T-cell (primary cell): ENCODE measurements around the gene NCS1. TPM values are rescaled to one million over a fixed set of nuclear protein-coding genes. Genes with fewer than 3 reads are reported as not detected.
A peak's percentile ranks its signal among the peaks of the same experiment; 100 is the strongest.

Experiments used
- ATAC-seq, 4 experiments: fragments of 200-7000 bp in 3 of 4; fragments of 150-1000 bp in 1 of 4; cut with Tn5 transposase; replicated peaks in 1 of 4; 1 replicate in 3 of 4; 2 replicates in 1 of 4; pipeline ENCODE4 v1.10.0; 2021; ENCODE audit warnings: moderate library complexity in 3 of 4, mild to moderate bottlenecking in 2 of 4, moderate number of reproducible peaks in 1 of 4
- CTCF ChIA-PET, 2 donors: fragments of 300-600 bp; sonication (Branson Sonifier 250); formaldehyde crosslinking; loops; one replicate each; lab custom pipeline; 2022; ENCODE audit warnings: antibody characterized with exemption in 2 of 2; lab: Charles Lee
- POLR2A ChIA-PET, 2 donors: fragments of 300-600 bp; sonication (Branson Sonifier 250); formaldehyde crosslinking; loops; one replicate each; lab custom pipeline; 2022; ENCODE audit warnings: antibody characterized with exemption in 2 of 2; lab: Charles Lee
- DNase-seq, 35 experiments: peaks; one replicate each; pipeline versions ENCODE4 v3.0.0 to v3.0.0-alpha.2; 2013 to 2023
- H3K27ac ChIP-seq: one replicate; pipeline ENCODE4 v1.5.1; 2013; ENCODE audit warnings: low read length
- H3K27me3 ChIP-seq, 2 experiments: replicated peaks in 1 of 2; 1 replicate in 1 of 2; 2 replicates in 1 of 2; pipeline versions ENCODE4 v1.6.1 to v1.7.0; 2013; ENCODE audit warnings: low read length in 1 of 2, mixed read lengths in 1 of 2; ENCODE audit not compliant: control insufficient read depth in 2 of 2, insufficient read depth in 2 of 2; ENCODE audit errors: extremely low read depth in 1 of 2
- H3K36me3 ChIP-seq, 2 donors: 1 replicate in 1 of 2; 2 replicates in 1 of 2; pipeline versions ENCODE4 v1.6.1 to v1.7.0; 2013; ENCODE audit warnings: low read length in 1 of 2; ENCODE audit not compliant: control insufficient read depth in 2 of 2, insufficient read depth in 1 of 2; ENCODE audit errors: extremely low read depth in 1 of 2
- H3K4me1 ChIP-seq, 2 experiments: 1 replicate in 1 of 2; 2 replicates in 1 of 2; pipeline versions ENCODE4 v1.6.1 to v1.7.0; 2013; ENCODE audit warnings: low read length in 2 of 2, mixed read lengths in 1 of 2; ENCODE audit not compliant: insufficient read depth in 2 of 2, control insufficient read depth in 1 of 2; ENCODE audit errors: extremely low read depth in 1 of 2
- H3K4me3 ChIP-seq, 2 donors: 1 replicate in 1 of 2; 2 replicates in 1 of 2; pipeline versions ENCODE4 v1.5.1 to v1.7.0; 2013; ENCODE audit warnings: mild to moderate bottlenecking in 2 of 2, low read length in 1 of 2, moderate library complexity in 1 of 2; ENCODE audit not compliant: control insufficient read depth in 1 of 2; ENCODE audit errors: extremely low read depth in 1 of 2
- H3K9me3 ChIP-seq: 2 replicates; pipeline ENCODE4 v1.7.0; 2013
- H3K27ac Mint-ChIP-seq, 2 donors: one replicate each; pipeline ENCODE4 v1.8.0; 2020 to 2021; ENCODE audit warnings: mild to moderate bottlenecking in 2 of 2, mixed read lengths in 2 of 2
- H3K27me3 Mint-ChIP-seq, 2 donors: one replicate each; pipeline ENCODE4 v1.8.0; 2021 to 2022; ENCODE audit warnings: mixed read lengths in 2 of 2
- H3K36me3 Mint-ChIP-seq: one replicate; pipeline ENCODE4 v1.8.0; 2021; ENCODE audit warnings: mixed read lengths
- H3K4me1 Mint-ChIP-seq, 3 donors: one replicate each; pipeline ENCODE4 v1.8.0; 2020 to 2022; ENCODE audit warnings: mixed read lengths in 3 of 3, mild to moderate bottlenecking in 1 of 3
- H3K4me3 Mint-ChIP-seq, 3 donors: one replicate each; pipeline ENCODE4 v1.8.0; 2020 to 2022; ENCODE audit warnings: mild to moderate bottlenecking in 3 of 3, mixed read lengths in 3 of 3, moderate library complexity in 3 of 3
- H3K9me3 Mint-ChIP-seq, 3 donors: one replicate each; pipeline ENCODE4 v1.8.0; 2020 to 2022; ENCODE audit warnings: mixed read lengths in 3 of 3
- WGBS: methylation state at CpG from one replicate; pipeline ENCODE4 v1.1.5; 2013; ENCODE audit warnings: missing lambda C conversion rate; ENCODE audit not compliant: insufficient coverage; 5-methylcytosine and 5-hydroxymethylcytosine counted together
- total RNA-seq, 35 experiments: library from RNA in 6 of 35; stranded (reverse) in 6 of 35; fragments of 120-200 nt in 1 of 35; gene quantifications; one replicate each; pipeline versions ENCODE4 v1.2.1 to v1.2.4 and lab custom pipeline; 2013 to 2026

Gene NCS1
- total RNA-seq, 5 donors from 2014 or later (not counting 1 experiment from before 2014, with no cell fraction given) = 0.20 to 0.82 (median 0.46) TPM; not detected in 1

DNA sequence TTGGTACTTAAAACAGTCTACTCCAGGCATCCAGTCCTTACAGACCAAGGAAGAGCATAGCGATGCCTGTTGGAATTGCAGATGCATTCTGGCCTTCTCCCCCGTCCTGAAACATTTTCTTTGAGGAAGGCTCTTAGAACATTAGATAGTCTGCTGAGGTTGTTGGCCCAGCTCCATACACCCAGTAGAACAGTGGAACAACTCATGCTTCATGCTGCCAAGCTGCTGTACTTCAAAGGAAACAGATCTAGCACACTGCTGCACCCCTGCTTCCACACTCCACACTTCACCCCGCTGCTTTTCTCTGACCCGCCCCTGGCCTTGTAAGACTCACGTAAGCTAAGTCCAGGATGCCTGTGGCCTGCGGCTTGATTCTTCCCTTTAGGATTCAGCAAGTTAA is 33.4 kb upstream of the NCS1 start:
- H3K9me3 ChIP-seq = no peaks in the 10 kb centered on the region
- H3K36me3 ChIP-seq = peaks cover 0 to 5% of the 10 kb centered on the region in 2 donors
- ChIA-PET CTCF (no interaction called here), POLR2A (no interaction called here)
- Mint-ChIP-seq H3K27me3 (peaks cover under 1 to 4% of the 10 kb centered on the region in 2 donors), H3K36me3 (peaks cover 27% of the 10 kb centered on the region), H3K4me3 (peak overlapping the region in 1 of 3 donors; percentile 55), H3K27ac (peak overlapping the region in 1 of 2 donors; percentile 75), H3K9me3 (no peaks in the 10 kb centered on the region), H3K4me1 (peaks cover 32 to 44% (median 44%) of the 10 kb centered on the region in 3 donors)
- no peak overlapping the region for H3K27ac ChIP-seq
- 61% methylated on average over 4 of the region's 6 CpGs for WGBS
- H3K4me3 ChIP-seq = no peak overlapping the region
- DNase-seq (peak in 13 of 35 experiments; percentile 3 to 33 (median 17)), ATAC-seq (peak; percentile 58 to 89 (median 74))
- peaks cover 3 to 17% of the 10 kb centered on the region in 2 experiments for H3K27me3 ChIP-seq
- peaks cover 14 to 44% of the 10 kb centered on the region in 2 experiments for H3K4me1 ChIP-seq

DNA sequence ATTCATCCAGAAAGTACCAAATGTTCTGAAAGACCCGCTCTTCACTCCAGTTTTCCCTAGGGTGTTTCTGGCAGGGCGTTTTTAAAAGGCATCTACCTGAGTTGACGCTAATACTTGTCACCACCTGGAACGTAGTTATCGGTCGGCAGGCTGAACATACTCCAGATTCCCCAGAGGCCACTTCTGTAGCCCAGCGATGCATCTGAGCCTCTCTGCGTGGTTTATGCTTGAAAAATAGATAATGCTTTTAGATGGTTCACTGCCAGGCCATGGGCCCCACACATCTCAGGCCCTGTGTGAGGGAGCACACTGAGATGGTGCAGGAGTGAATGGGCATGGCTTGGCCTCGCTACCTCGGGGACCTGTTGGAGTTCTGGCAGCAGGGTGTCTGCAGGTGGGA is 33.0 kb upstream of the NCS1 start:
- Histone ChIP-seq H3K27me3 (peaks cover 3 to 21% of the 10 kb centered on the region in 2 experiments), H3K36me3 (peaks cover 0 to 5% of the 10 kb centered on the region in 2 donors), H3K9me3 (no peaks in the 10 kb centered on the region), H3K27ac (no peak overlapping the region), H3K4me1 (peaks cover 14 to 48% of the 10 kb centered on the region in 2 experiments), H3K4me3 (no peak overlapping the region)
- ATAC-seq = no peak
- POLR2A ChIA-PET = no interaction called here
- WGBS = 96% methylated on average over 9 of the region's 10 CpGs
- CTCF ChIA-PET = no interaction called here
- Mint-ChIP-seq H3K27me3 (peaks cover 4 to 7% of the 10 kb centered on the region in 2 donors), H3K4me3 (peak overlapping the region in 1 of 3 donors; percentile 55), H3K4me1 (peaks cover 37 to 48% (median 47%) of the 10 kb centered on the region in 3 donors), H3K27ac (no peak overlapping the region), H3K9me3 (no peaks in the 10 kb centered on the region), H3K36me3 (peaks cover 27% of the 10 kb centered on the region)
- DNase-seq = no peak

DNA sequence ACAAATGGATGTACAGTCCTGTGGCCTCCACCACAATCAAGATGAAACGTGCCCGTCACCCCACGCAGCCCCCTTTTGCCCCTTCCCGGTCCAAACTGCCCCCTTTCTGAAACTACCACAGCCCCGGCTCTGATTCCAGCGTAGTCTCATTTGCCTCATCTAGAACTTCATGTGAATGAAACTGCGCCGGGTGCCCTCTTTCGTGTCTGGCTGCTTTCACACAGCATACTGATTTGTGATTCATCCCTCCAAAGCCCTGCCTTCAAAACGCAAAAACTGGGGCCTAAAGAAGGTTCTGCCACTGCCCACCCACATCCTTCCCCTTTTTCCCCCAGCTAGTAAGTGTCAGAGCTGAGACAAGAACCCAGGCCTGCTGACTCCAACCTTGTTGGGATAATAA is 31.5 kb upstream of the NCS1 start:
- Mint-ChIP-seq H3K36me3 (peaks cover 18% of the 10 kb centered on the region), H3K27me3 (peaks cover 14 to 19% of the 10 kb centered on the region in 2 donors), H3K27ac (no peak overlapping the region), H3K9me3 (no peaks in the 10 kb centered on the region), H3K4me3 (no peak overlapping the region), H3K4me1 (peaks cover 44 to 52% (median 47%) of the 10 kb centered on the region in 3 donors)
- ATAC-seq = no peak
- peaks cover 14 to 48% of the 10 kb centered on the region in 2 experiments for H3K4me1 ChIP-seq
- no peak overlapping the region for H3K4me3 ChIP-seq
- no peaks in the 10 kb centered on the region for H3K9me3 ChIP-seq
- WGBS = 52% methylated on average over 6 of the region's 10 CpGs
- DNase-seq = no peak
- CTCF ChIA-PET = no interaction called here
- H3K27ac ChIP-seq = no peak overlapping the region
- peaks cover 3 to 31% of the 10 kb centered on the region in 2 experiments for H3K27me3 ChIP-seq
- peaks cover 0 to under 1% of the 10 kb centered on the region in 2 donors for H3K36me3 ChIP-seq
- POLR2A ChIA-PET = no interaction called here

DNA sequence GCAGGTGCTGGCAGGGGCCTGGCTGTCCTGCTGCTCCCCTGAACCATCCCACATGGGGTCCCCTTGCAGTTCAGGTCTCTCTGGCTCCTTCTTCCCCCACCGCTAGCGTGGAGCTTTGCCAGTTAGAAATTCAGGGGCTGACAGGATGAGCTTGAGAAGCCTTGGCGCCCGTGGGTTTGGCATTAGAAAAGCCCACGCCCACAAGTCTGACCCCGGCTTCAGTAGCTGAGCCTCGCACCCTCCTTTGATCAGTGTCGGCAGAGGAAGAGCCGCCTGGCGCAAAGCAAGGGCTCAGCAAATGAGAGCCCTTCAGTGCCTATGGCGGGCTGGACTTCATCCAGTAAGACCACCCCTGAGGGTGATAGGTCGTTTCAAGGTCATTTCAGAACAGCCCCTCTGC is 30.1 kb upstream of the NCS1 start:
- no peaks in the 10 kb centered on the region for H3K36me3 ChIP-seq
- peaks cover 14 to 43% of the 10 kb centered on the region in 2 experiments for H3K4me1 ChIP-seq
- H3K27me3 ChIP-seq = peaks cover 6 to 37% of the 10 kb centered on the region in 2 experiments
- ChIA-PET POLR2A (no interaction called here), CTCF (no interaction called here)
- no peak overlapping the region for H3K4me3 ChIP-seq
- Mint-ChIP-seq H3K9me3 (no peaks in the 10 kb centered on the region), H3K27ac (no peak overlapping the region), H3K4me3 (no peak overlapping the region), H3K4me1 (peaks cover 38 to 39% (median 38%) of the 10 kb centered on the region in 3 donors), H3K36me3 (peaks cover 5% of the 10 kb centered on the region), H3K27me3 (peaks cover 21 to 32% of the 10 kb centered on the region in 2 donors)
- no peak for ATAC-seq
- no peak overlapping the region for H3K27ac ChIP-seq
- H3K9me3 ChIP-seq = no peaks in the 10 kb centered on the region
- no peak for DNase-seq
- 58% methylated on average over 10 of the region's 12 CpGs for WGBS

DNA sequence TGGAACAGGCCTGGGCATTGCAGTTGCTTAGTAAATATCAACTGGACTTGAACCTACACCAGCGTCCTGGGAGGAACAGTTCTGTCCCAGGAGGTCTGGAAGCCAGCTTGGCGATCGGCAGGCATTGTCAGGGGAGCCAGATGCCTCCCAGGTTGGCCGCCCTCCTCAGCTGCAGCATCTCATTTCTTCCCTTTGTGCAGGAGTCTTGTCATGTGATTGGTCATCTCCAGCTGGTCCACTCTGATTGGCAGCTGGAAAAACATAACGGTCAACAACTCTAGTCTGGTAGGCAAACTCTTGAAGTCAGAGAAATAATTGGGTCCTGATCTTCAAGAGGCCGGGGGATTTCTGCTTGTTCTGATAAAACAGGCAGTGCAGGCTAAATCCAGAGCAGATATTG is 29.6 kb upstream of the NCS1 start:
- Mint-ChIP-seq H3K9me3 (no peaks in the 10 kb centered on the region), H3K4me3 (no peak overlapping the region), H3K27ac (no peak overlapping the region), H3K27me3 (peaks cover 22 to 34% of the 10 kb centered on the region in 2 donors), H3K36me3 (peaks cover under 1% of the 10 kb centered on the region), H3K4me1 (peaks cover 37 to 38% (median 38%) of the 10 kb centered on the region in 3 donors)
- no peaks in the 10 kb centered on the region for H3K36me3 ChIP-seq
- ChIA-PET CTCF (no interaction called here), POLR2A (interaction anchor here in 1 of 2 donors (0.6 kb wide), 1 partner anchor 390 kb away, joined by 3 read pairs; no protein-coding TSS in a partner anchor)
- peaks cover 14 to 43% of the 10 kb centered on the region in 2 experiments for H3K4me1 ChIP-seq
- peaks cover 6 to 39% of the 10 kb centered on the region in 2 experiments for H3K27me3 ChIP-seq
- 85% methylated on average over 6 of the region's 6 CpGs for WGBS
- DNase-seq (no peak), ATAC-seq (no peak)
- no peak overlapping the region for H3K4me3 ChIP-seq
- H3K27ac ChIP-seq = no peak overlapping the region
- no peaks in the 10 kb centered on the region for H3K9me3 ChIP-seq

DNA sequence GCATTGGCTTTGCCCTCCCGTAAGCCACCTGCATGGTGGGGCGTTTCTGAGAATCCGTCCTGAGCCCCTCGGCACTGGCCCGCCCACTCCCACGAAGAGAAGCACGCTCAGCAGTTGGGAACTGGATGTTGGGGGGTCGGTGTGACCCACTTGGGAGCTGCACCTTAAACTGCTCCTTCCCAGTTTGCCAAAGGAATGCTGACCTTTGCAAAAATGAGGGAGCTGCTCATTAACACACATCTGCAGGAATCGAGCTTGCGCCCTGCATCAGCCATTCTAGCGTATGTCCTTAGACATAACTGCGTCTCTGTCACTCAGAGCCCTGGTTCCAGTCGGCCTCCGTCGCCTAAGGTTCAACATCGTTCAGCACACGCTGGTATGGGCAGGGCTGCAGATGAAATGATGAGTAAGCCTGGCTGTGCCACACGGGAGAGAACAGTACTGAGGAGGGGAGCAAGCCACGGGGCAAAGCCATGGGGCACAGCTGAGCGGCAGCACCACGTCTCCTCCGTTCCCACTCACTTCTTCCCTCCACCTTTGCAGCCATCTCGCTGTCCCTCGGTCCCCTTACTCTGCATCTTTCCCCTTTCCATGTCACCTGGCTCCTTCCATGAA is 28.8 kb upstream of the NCS1 start:
- H3K4me1 Mint-ChIP-seq = peaks cover 30 to 34% (median 33%) of the 10 kb centered on the region in 3 donors

More for the DNA sequence above, 28.8 kb upstream of the NCS1 start:
- no peaks in the 10 kb centered on the region for H3K9me3 Mint-ChIP-seq
- ChIA-PET POLR2A (no interaction called here), CTCF (no interaction called here)
- no peak overlapping the region for H3K27ac Mint-ChIP-seq
- no peaks in the 10 kb centered on the region for H3K36me3 Mint-ChIP-seq
- no peaks in the 10 kb centered on the region for H3K9me3 ChIP-seq
- ATAC-seq = no peak
- H3K4me3 Mint-ChIP-seq = peak overlapping the region in 1 of 3 donors; percentile 47
- H3K4me1 ChIP-seq = peaks cover 9 to 38% of the 10 kb centered on the region in 2 experiments
- WGBS = 79% methylated on average over 22 of the region's 24 CpGs
- H3K4me3 ChIP-seq = peak overlapping the region in 1 of 2 donors; percentile 27
- peaks cover 22 to 34% of the 10 kb centered on the region in 2 donors for H3K27me3 Mint-ChIP-seq
- peaks cover 6 to 39% of the 10 kb centered on the region in 2 experiments for H3K27me3 ChIP-seq
- DNase-seq = no peak
- no peaks in the 10 kb centered on the region for H3K36me3 ChIP-seq
- H3K27ac ChIP-seq = no peak overlapping the region
